Choroid plexus epithelial cell (primary cell): ENCODE data around the gene AJAP1.

Experiments used
- DNase-seq: peaks from one replicate; pipeline ENCODE4 v3.0.0-alpha.2; 2010; ENCODE audit warnings: low read depth
- H3K4me3 ChIP-seq: 2 replicates; pipeline ENCODE4 v1.5.1; 2011; ENCODE audit warnings: low read depth, mild to moderate bottlenecking, control low read depth, low read length, moderate library complexity
- CTCF ChIP-seq: conservative IDR thresholded peaks from 2 replicates; pipeline ENCODE4 v1.5.1; 2011; ENCODE audit warnings: low read depth, mild to moderate bottlenecking, control low read depth, inconsistent platforms, low read length, moderate library complexity

The AJAP1 gene

GRCh38 chr1:4730078-4730477 lies 75.7 kb downstream of the AJAP1 start:
- no peak for TF ChIP-seq CTCF
- H3K4me3 ChIP-seq: no peak overlapping the region
- DNase-seq: no peak

GRCh38 chr1:4733446-4734177 lies 79.2 kb downstream of the AJAP1 start:
- no peak for TF ChIP-seq CTCF
- no peak for DNase-seq

GRCh38 chr1:4734219-4734618 lies 79.8 kb downstream of the AJAP1 start:
- DNase-seq: no peak

More at GRCh38 chr1:4733446-4734177, 79.2 kb downstream of the AJAP1 start:
- H3K4me3 ChIP-seq: no peak overlapping the region

GRCh38 chr1:4734791-4735190 lies 80.4 kb downstream of the AJAP1 start:
- no peak for DNase-seq
- no peak for TF ChIP-seq CTCF
- no peak overlapping the region for H3K4me3 ChIP-seq

More at GRCh38 chr1:4734219-4734618, 79.8 kb downstream of the AJAP1 start:
- no peak for TF ChIP-seq CTCF
- no peak overlapping the region for H3K4me3 ChIP-seq

GRCh38 chr1:4736254-4736653 lies 81.8 kb downstream of the AJAP1 start:
- no peak overlapping the region for H3K4me3 ChIP-seq
- TF ChIP-seq CTCF: no peak
- no peak for DNase-seq

GRCh38 chr1:4741876-4742423 lies 87.5 kb downstream of the AJAP1 start:
- no peak for DNase-seq
- no peak for TF ChIP-seq CTCF
- H3K4me3 ChIP-seq: no peak overlapping the region
